Skeletal muscle tissue (tissue), 4 donors: Measurements from ENCODE around the gene ARHGAP26. TPM values are rescaled to one million over a fixed set of nuclear protein-coding genes. Genes with fewer than 3 reads are reported as not detected.

Experiments used
- H3K27ac ChIP-seq: one replicate; pipeline ENCODE4 v1.7.0; 2013; ENCODE audit warnings: mild to moderate bottlenecking, low read depth, low read length, inconsistent platforms
- H3K27me3 ChIP-seq, 3 donors: one replicate each; pipeline ENCODE4 v1.7.0; 2013; ENCODE audit warnings: low read length in 3 of 3; ENCODE audit not compliant: control insufficient read depth in 3 of 3, insufficient read depth in 3 of 3
- H3K36me3 ChIP-seq, 3 donors: one replicate each; pipeline ENCODE4 v1.7.0; 2013; ENCODE audit warnings: low read length in 3 of 3; ENCODE audit not compliant: control insufficient read depth in 3 of 3, insufficient read depth in 3 of 3
- H3K4me1 ChIP-seq, 3 donors: one replicate each; pipeline ENCODE4 v1.7.0; 2013; ENCODE audit warnings: low read length in 3 of 3, mild to moderate bottlenecking in 3 of 3; ENCODE audit not compliant: control insufficient read depth in 3 of 3, insufficient read depth in 3 of 3
- H3K4me3 ChIP-seq, 3 donors: one replicate each; pipeline ENCODE4 v1.7.0; 2013; ENCODE audit warnings: low read length in 3 of 3
- H3K9ac ChIP-seq, 3 donors: one replicate each; pipeline ENCODE4 v1.7.0; 2013; ENCODE audit warnings: low read length in 3 of 3, mild to moderate bottlenecking in 3 of 3, moderate library complexity in 2 of 3, low read depth in 1 of 3
- H3K9me3 ChIP-seq, 3 donors: one replicate each; pipeline ENCODE4 v1.7.0; 2013; ENCODE audit warnings: low read length in 3 of 3; ENCODE audit not compliant: control insufficient read depth in 3 of 3
- total RNA-seq: library from RNA; depleted of rRNA; stranded (reverse); fragments of >200 nt; gene quantifications from one replicate; pipeline ENCODE4 v1.2.3, GENCODE V29; 2014
- donor health status: Osteomylitis.

Gene ARHGAP26
- total RNA-seq, 1 donor from 2014 or later, result 28.7 TPM

- H3K9ac ChIP-seq, result no peak overlapping the region
- H3K4me1 ChIP-seq, result peaks cover 0 to 9% (median 3%) of the 10 kb centered on the region in 3 donors
- no peaks in the 10 kb centered on the region for H3K27me3 ChIP-seq
- no peaks in the 10 kb centered on the region for H3K9me3 ChIP-seq
- no peaks in the 10 kb centered on the region for H3K36me3 ChIP-seq
- no peak overlapping the region for H3K4me3 ChIP-seq
- no peak overlapping the region for H3K27ac ChIP-seq
Observed at GRCh38 chr5:142796492-142797109, 26.4 kb downstream of the ARHGAP26 start.

GRCh38 chr5:142797420-142797819 lies 27.2 kb downstream of the ARHGAP26 start:
- Histone ChIP-seq H3K27me3 (no peaks in the 10 kb centered on the region), H3K9ac (no peak overlapping the region), H3K4me3 (no peak overlapping the region), H3K4me1 (peaks cover 0 to 9% (median 3%) of the 10 kb centered on the region in 3 donors), H3K9me3 (no peaks in the 10 kb centered on the region), H3K36me3 (no peaks in the 10 kb centered on the region), H3K27ac (no peak overlapping the region)

- H3K36me3 ChIP-seq, result no peaks in the 10 kb centered on the region
- H3K9me3 ChIP-seq, result no peaks in the 10 kb centered on the region
- H3K4me1 ChIP-seq, result peaks cover 2 to 9% (median 5%) of the 10 kb centered on the region in 3 donors
- H3K4me3 ChIP-seq, result no peak overlapping the region
- no peak overlapping the region for H3K9ac ChIP-seq
- H3K27ac ChIP-seq, result no peak overlapping the region
- no peaks in the 10 kb centered on the region for H3K27me3 ChIP-seq
Observed at GRCh38 chr5:142798099-142798770, 28.1 kb downstream of the ARHGAP26 start.

GRCh38 chr5:142800776-142801494 lies 30.8 kb downstream of the ARHGAP26 start:
- no peaks in the 10 kb centered on the region for H3K27me3 ChIP-seq
- no peaks in the 10 kb centered on the region for H3K36me3 ChIP-seq
- H3K4me1 ChIP-seq, result peaks cover 2 to 9% (median 5%) of the 10 kb centered on the region in 3 donors
- H3K27ac ChIP-seq, result no peak overlapping the region
- H3K4me3 ChIP-seq, result no peak overlapping the region
- no peak overlapping the region for H3K9ac ChIP-seq
- no peaks in the 10 kb centered on the region for H3K9me3 ChIP-seq

- Histone ChIP-seq H3K4me1 (peaks cover 2 to 9% (median 5%) of the 10 kb centered on the region in 3 donors), H3K4me3 (no peak overlapping the region), H3K27me3 (no peaks in the 10 kb centered on the region), H3K9me3 (no peaks in the 10 kb centered on the region), H3K9ac (no peak overlapping the region), H3K27ac (no peak overlapping the region), H3K36me3 (no peaks in the 10 kb centered on the region)
Observed at GRCh38 chr5:142801495-142801871, 31.3 kb downstream of the ARHGAP26 start.

- Histone ChIP-seq H3K4me1 (peaks cover 9 to 15% (median 11%) of the 10 kb centered on the region in 3 donors), H3K4me3 (no peak overlapping the region), H3K9ac (no peak overlapping the region), H3K27ac (peak overlapping the region; percentile 66), H3K36me3 (no peaks in the 10 kb centered on the region), H3K9me3 (no peaks in the 10 kb centered on the region), H3K27me3 (no peaks in the 10 kb centered on the region)
Observed at GRCh38 chr5:142803428-142804125, 33.4 kb downstream of the ARHGAP26 start.

- Histone ChIP-seq H3K9ac (no peak overlapping the region), H3K36me3 (no peaks in the 10 kb centered on the region), H3K27ac (no peak overlapping the region)
Observed at GRCh38 chr5:142805339-142805738, 35.2 kb downstream of the ARHGAP26 start.

GRCh38 chr5:142806841-142807267 lies 36.7 kb downstream of the ARHGAP26 start:
- Histone ChIP-seq H3K4me1 (peaks cover 28 to 39% (median 31%) of the 10 kb centered on the region in 3 donors), H3K27ac (peak overlapping the region; percentile 60)

More at GRCh38 chr5:142805339-142805738, 35.2 kb downstream of the ARHGAP26 start:
- Histone ChIP-seq H3K27me3 (no peaks in the 10 kb centered on the region), H3K4me1 (peaks cover 15 to 24% (median 19%) of the 10 kb centered on the region in 3 donors), H3K9me3 (no peaks in the 10 kb centered on the region), H3K4me3 (no peak overlapping the region)

GRCh38 chr5:142807372-142807911 lies 37.3 kb downstream of the ARHGAP26 start:
- H3K4me1 ChIP-seq, result peaks cover 28 to 39% (median 33%) of the 10 kb centered on the region in 3 donors
- H3K9ac ChIP-seq, result no peak overlapping the region
- no peaks in the 10 kb centered on the region for H3K36me3 ChIP-seq
- no peak overlapping the region for H3K4me3 ChIP-seq
- H3K27me3 ChIP-seq, result no peaks in the 10 kb centered on the region
- H3K9me3 ChIP-seq, result no peaks in the 10 kb centered on the region
- H3K27ac ChIP-seq, result peak overlapping the region; percentile 60

More at GRCh38 chr5:142806841-142807267, 36.7 kb downstream of the ARHGAP26 start:
- H3K4me3 ChIP-seq, result no peak overlapping the region
- H3K27me3 ChIP-seq, result no peaks in the 10 kb centered on the region
- no peaks in the 10 kb centered on the region for H3K36me3 ChIP-seq
- H3K9me3 ChIP-seq, result no peaks in the 10 kb centered on the region
- H3K9ac ChIP-seq, result no peak overlapping the region
